GM12878 (cell line): ENCODE data around the gene PRKCQ. TPM values are rescaled to one million over a fixed set of nuclear protein-coding genes. Genes with fewer than 3 reads are reported as not detected.
A peak's percentile ranks its signal among the peaks of the same experiment; 100 is the strongest.

Experiments used
- ATAC-seq: fragments of 200-7000 bp; cut with Tn5 transposase; 3 replicates; pipeline ENCODE4 v1.9.1; 2020; ENCODE audit warnings: mild to moderate bottlenecking, moderate library complexity
- BruUV-seq: library from RNA; stranded (reverse); fragments of 400-500 nt; replicated peaks from 2 replicates; lab custom pipeline; 2021; lab: Mats Ljungman, UMichigan
- CTCF ChIA-PET: fragments of 300-600 bp; sonication (Branson Sonifier 250); formaldehyde crosslinking; extraction: SDS; loops from one replicate; lab custom pipeline; 2021; ENCODE audit warnings: inconsistent platforms; lab: Yijun Ruan, JAX
- POLR2A ChIA-PET: fragments of 350-600 bp; formaldehyde crosslinking; extraction: SDS; loops from one replicate; lab custom pipeline; 2021; ENCODE audit warnings: inconsistent platforms; lab: Charles Lee
- RAD21 ChIA-PET: fragments of 300-600 bp; sonication (Branson Sonifier 250); formaldehyde crosslinking; loops from one replicate; lab custom pipeline; 2023; ENCODE audit warnings: antibody characterized with exemption; ENCODE audit not compliant: unreplicated experiment; lab: Charles Lee
- SMC1A ChIA-PET: fragments of 300-600 bp; sonication (Branson Sonifier 250); formaldehyde crosslinking; loops from one replicate; lab custom pipeline; 2023; ENCODE audit not compliant: unreplicated experiment, uncharacterized antibody; lab: Charles Lee
- DNase-seq: peaks from one replicate; pipeline ENCODE4 v3.0.0-alpha.2; 2011; ENCODE audit warnings: low read depth, low spot score
- FAIRE-seq: peaks from 3 replicates; lab custom pipeline; 2011; peaks lifted over from hg19 to GRCh38; lab: Jason Lieb, UNC
- H2AFZ ChIP-seq: 2 replicates; pipeline ENCODE4 v1.6.0; 2011; ENCODE audit warnings: low read depth, low read length, control low read depth; ENCODE audit not compliant: control insufficient read depth
- H3K27ac ChIP-seq: 2 replicates; pipeline ENCODE4 v1.5.1; 2011; ENCODE audit warnings: control low read depth; ENCODE audit not compliant: control insufficient read depth, insufficient read depth
- H3K27me3 ChIP-seq, 2 experiments: replicated peaks in 1 of 2; 2 replicates each; pipeline versions ENCODE4 v1.6.0 to v1.6.1; 2011; ENCODE audit warnings: low read length in 1 of 2; ENCODE audit not compliant: control insufficient read depth in 2 of 2, insufficient read depth in 2 of 2
- H3K36me3 ChIP-seq, 2 experiments: 2 replicates each; pipeline ENCODE4 v1.5.1; 2011; ENCODE audit warnings: low read length in 1 of 2; ENCODE audit not compliant: control insufficient read depth in 2 of 2, insufficient read depth in 2 of 2
- H3K4me1 ChIP-seq: 2 replicates; pipeline ENCODE4 v1.6.1; 2011; ENCODE audit warnings: mild to moderate bottlenecking, low read length, moderate library complexity, mixed read lengths; ENCODE audit not compliant: control insufficient read depth, insufficient read depth
- H3K4me2 ChIP-seq: 2 replicates; pipeline ENCODE4 v1.6.0; 2011; ENCODE audit warnings: control low read depth; ENCODE audit not compliant: control insufficient read depth, insufficient read depth
- H3K4me3 ChIP-seq: fragments of 200-600 bp; sonication (generic); 2 replicates; pipeline ENCODE4 v1.5.1; 2016
- H3K79me2 ChIP-seq: 2 replicates; pipeline ENCODE4 v1.6.0; 2011; ENCODE audit warnings: low read length; ENCODE audit not compliant: control insufficient read depth, insufficient read depth
- H3K9ac ChIP-seq: 2 replicates; pipeline ENCODE4 v1.8.0; 2011; ENCODE audit warnings: low read length, control low read depth, mixed read lengths; ENCODE audit not compliant: control insufficient read depth, insufficient read depth
- H3K9me3 ChIP-seq: replicated peaks from 3 replicates; pipeline ENCODE4 v1.5.1; 2011; ENCODE audit warnings: mild to moderate bottlenecking, low read length; ENCODE audit not compliant: control insufficient read depth, insufficient read depth
- H4K20me1 ChIP-seq: 2 replicates; pipeline ENCODE4 v1.6.0; 2011; ENCODE audit not compliant: control insufficient read depth, insufficient read depth
- CUX1 ChIP-seq: IDR thresholded peaks from 2 replicates; pipeline ENCODE4 v1.6.1; 2012; ENCODE audit warnings: improper control_type of control experiment, low read depth, low read length; ENCODE audit not compliant: insufficient replicate concordance
- GATAD2B ChIP-seq: fragments of 450-650 bp; conservative IDR thresholded peaks from 2 replicates; pipeline ENCODE4 v1.6.1; 2017; ENCODE audit warnings: low read depth, mild to moderate bottlenecking, moderate library complexity
- MEF2B ChIP-seq: fragments of 450-650 bp; IDR thresholded peaks from 2 replicates; pipeline ENCODE4 v1.6.1; 2018; ENCODE audit warnings: mild to moderate bottlenecking, moderate library complexity; ENCODE audit not compliant: partially characterized antibody, poor library complexity, severe bottlenecking
- NBN ChIP-seq: fragments of 450-650 bp; IDR thresholded peaks from 2 replicates; pipeline ENCODE4 v1.6.1; 2016
- PBX3 ChIP-seq: IDR thresholded peaks from 2 replicates; pipeline ENCODE4 v1.6.1; 2011; ENCODE audit warnings: mild to moderate bottlenecking, low read depth, low read length, moderate library complexity; ENCODE audit not compliant: insufficient replicate concordance
- SPI1 ChIP-seq: IDR thresholded peaks from 2 replicates; pipeline ENCODE4 v1.6.1; 2011; ENCODE audit warnings: low read depth, mild to moderate bottlenecking, low read length, moderate library complexity, borderline replicate concordance; ENCODE audit not compliant: insufficient read depth
- TARDBP ChIP-seq: IDR thresholded peaks from 2 replicates; pipeline ENCODE4 v1.6.1; 2016; ENCODE audit warnings: borderline replicate concordance
- TCF7 ChIP-seq: IDR thresholded peaks from 2 replicates; pipeline ENCODE4 v1.6.1; 2014; ENCODE audit warnings: antibody characterized with exemption, borderline replicate concordance
- WGBS: methylation state at CpG from one replicate; pipeline ENCODE4 v1.1.6; 2016; ENCODE audit warnings: low lambda C conversion rate; ENCODE audit not compliant: insufficient replicate concordance, insufficient coverage; ENCODE audit errors: missing lambda C conversion rate; 5-methylcytosine and 5-hydroxymethylcytosine counted together
- in situ Hi-C: fragments of 300-500 bp; cut with MboI; formaldehyde crosslinking; loops from 9 replicates; pipeline ENCODE4 v1.14.3; 2018; ENCODE audit warnings: mixed read lengths
- intact Hi-C: fragments of 100-400 bp; cut with micrococcal nuclease; formaldehyde crosslinking; loops from one replicate; pipeline ENCODE4 v1.14.2; 2022; ENCODE audit not compliant: unreplicated experiment
- polyA plus RNA-seq, 11 experiments: library from polyadenylated mRNA; depleted of rRNA in 4 of 11; unstranded in 6 of 11; stranded (reverse) in 5 of 11; fragments of >200 nt; fragmentation: Nextera tagmentation in 4 of 11; fragmentation: Illumina TruSeq in 1 of 11; extraction: Ambion mirVana in 4 of 11; extraction: Trizol in 1 of 11; gene quantifications; 1 replicate in 1 of 11; 2 replicates in 10 of 11; pipeline versions ENCODE4 v1.2.1 to v1.2.3, GENCODE V29; 2011 to 2016; ENCODE audit warnings: inconsistent platforms in 2 of 11, missing spikeins in 2 of 11, low read depth in 1 of 11
- total RNA-seq, 4 experiments: library from RNA; depleted of rRNA in 3 of 4; stranded (reverse); fragments of >200 nt in 3 of 4; fragmentation: Illumina TruSeq in 1 of 4; extraction: Trizol in 1 of 4; gene quantifications; 2 replicates each; pipeline versions ENCODE4 v1.2.1 to v1.2.3, GENCODE V29; 2013 to 2021

Gene PRKCQ
- total and polyA plus RNA-seq, 10 of the 15 experiments (the other 5 are each of a cell fraction or from before 2014, with no cell fraction given) = 0.26 to 8.9 (median 0.98) TPM

- POLR2A ChIA-PET = interaction anchor here (0.6 to 2.5 kb wide), 5 partner anchors 11 to 38 kb away, joined by 3 to 11 read pairs (median 6); no protein-coding TSS in a partner anchor
- Histone ChIP-seq H3K4me1 (peaks cover 6% of the 10 kb centered on the region), H3K27ac (no peak overlapping the region), H4K20me1 (no peaks in the 10 kb centered on the region), H3K9me3 (no peaks in the 10 kb centered on the region), H3K27me3 (peaks cover under 1% of the 10 kb centered on the region in 2 experiments; a peak in 2 of 4 replicates), H3K9ac (no peak overlapping the region), H3K79me2 (no peaks in the 10 kb centered on the region), H3K36me3 (no peaks in the 10 kb centered on the region), H3K4me3 (no peak overlapping the region), H3K4me2 (peak overlapping the region; percentile 57), H2AFZ (peak overlapping the region; percentile 3; the same call in 1 of the 2 replicates)
- CTCF ChIA-PET = interaction anchor here (0.8 to 1.8 kb wide), 14 partner anchors 9 to 116 kb away, joined by 3 to 7 read pairs (median 5); no protein-coding TSS in a partner anchor
- RAD21 ChIA-PET = interaction anchor here (0.6 to 2.8 kb wide), 13 partner anchors 9 to 923 kb away, joined by 3 to 16 read pairs (median 6); no protein-coding TSS in a partner anchor
- in situ Hi-C loops = no loop called here
- SMC1A ChIA-PET = interaction anchor here (0.8 to 3.4 kb wide), 24 partner anchors 9 to 326 kb away, joined by 3 to 21 read pairs (median 5); no protein-coding TSS in a partner anchor
- WGBS = 3% methylated on average over 9 of the region's 9 CpGs
- ATAC-seq (peak; percentile 73), FAIRE-seq (no peak), DNase-seq (no peak)
- no TSS peak for BruUV-seq
- intact Hi-C loops = no loop called here
- TF ChIP-seq GATAD2B (0 out of 2 replicates have a peak, but pooled peaks have one; percentile 25), SPI1 (peak; percentile 62; the same call in 1 of the 2 replicates), TARDBP (no peak), MEF2B (peak; percentile 28), TCF7 (no peak), NBN (peak; percentile 55; the same call in 1 of the 2 replicates)
Observed at GRCh38 chr10:6542999-6543430, 37.1 kb downstream of the PRKCQ start.

GRCh38 chr10:6539833-6540232 lies 40.2 kb downstream of the PRKCQ start:
- DNase-seq (no peak), FAIRE-seq (no peak), ATAC-seq (no peak)
- ChIA-PET POLR2A (no interaction called here), RAD21 (no interaction called here), SMC1A (interaction anchor here (0.9 kb wide), 1 partner anchor 9 kb away, joined by 3 read pairs; no protein-coding TSS in a partner anchor), CTCF (no interaction called here)
- intact Hi-C loops = no loop called here
- Histone ChIP-seq H3K4me2 (no peak overlapping the region), H3K9ac (no peak overlapping the region), H3K79me2 (no peaks in the 10 kb centered on the region), H3K9me3 (no peaks in the 10 kb centered on the region), H3K27me3 (peaks cover 3 to 4% of the 10 kb centered on the region in 2 experiments; a peak in 2 of 4 replicates), H3K4me1 (peaks cover 6% of the 10 kb centered on the region), H3K4me3 (no peak overlapping the region), H4K20me1 (no peaks in the 10 kb centered on the region), H3K27ac (no peak overlapping the region), H2AFZ (no peak overlapping the region), H3K36me3 (no peaks in the 10 kb centered on the region)
- BruUV-seq = no TSS peak
- in situ Hi-C loops = no loop called here
- no peak for TF ChIP-seq SPI1
- no peak for TF ChIP-seq CUX1
- no peak for TF ChIP-seq TARDBP
- no peak for TF ChIP-seq PBX3
